WI38 (cell line): Measurements from ENCODE around the gene ROR1.

Source experiments
- H3K4me3 ChIP-seq: 2 replicates; pipeline ENCODE4 v1.5.1; 2011; ENCODE audit warnings: low read depth, mild to moderate bottlenecking, control low read depth, low read length
- TF ChIP-seq, protein P1 (sequence below): IDR thresholded peaks from 2 replicates; pipeline ENCODE4 v1.5.1; 2012; ENCODE audit warnings: low read depth, mild to moderate bottlenecking, control low read depth, low read length

Gene ROR1

DNA sequence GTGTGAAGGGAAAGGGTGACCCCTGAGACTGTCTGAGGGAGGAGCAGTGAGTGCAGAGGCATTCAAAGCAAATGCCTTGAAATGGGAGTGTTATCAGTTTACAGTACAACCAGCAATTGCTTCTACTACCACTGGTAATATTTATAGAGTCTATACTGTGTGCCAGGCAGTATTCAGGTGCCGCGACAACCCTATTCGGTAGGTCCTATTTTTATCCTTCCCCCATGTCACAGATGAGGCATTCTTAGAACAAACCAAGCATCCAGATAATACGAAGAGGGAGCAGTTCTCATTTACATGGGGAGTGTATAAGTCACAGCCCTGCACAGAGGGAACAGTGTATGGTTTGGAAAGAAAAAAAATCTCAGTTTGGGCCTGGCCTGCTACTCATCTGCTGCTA is 18.3 kb downstream of the ROR1 start:
- no peak overlapping the region for H3K4me3 ChIP-seq
- TF ChIP-seq, protein P1, sequence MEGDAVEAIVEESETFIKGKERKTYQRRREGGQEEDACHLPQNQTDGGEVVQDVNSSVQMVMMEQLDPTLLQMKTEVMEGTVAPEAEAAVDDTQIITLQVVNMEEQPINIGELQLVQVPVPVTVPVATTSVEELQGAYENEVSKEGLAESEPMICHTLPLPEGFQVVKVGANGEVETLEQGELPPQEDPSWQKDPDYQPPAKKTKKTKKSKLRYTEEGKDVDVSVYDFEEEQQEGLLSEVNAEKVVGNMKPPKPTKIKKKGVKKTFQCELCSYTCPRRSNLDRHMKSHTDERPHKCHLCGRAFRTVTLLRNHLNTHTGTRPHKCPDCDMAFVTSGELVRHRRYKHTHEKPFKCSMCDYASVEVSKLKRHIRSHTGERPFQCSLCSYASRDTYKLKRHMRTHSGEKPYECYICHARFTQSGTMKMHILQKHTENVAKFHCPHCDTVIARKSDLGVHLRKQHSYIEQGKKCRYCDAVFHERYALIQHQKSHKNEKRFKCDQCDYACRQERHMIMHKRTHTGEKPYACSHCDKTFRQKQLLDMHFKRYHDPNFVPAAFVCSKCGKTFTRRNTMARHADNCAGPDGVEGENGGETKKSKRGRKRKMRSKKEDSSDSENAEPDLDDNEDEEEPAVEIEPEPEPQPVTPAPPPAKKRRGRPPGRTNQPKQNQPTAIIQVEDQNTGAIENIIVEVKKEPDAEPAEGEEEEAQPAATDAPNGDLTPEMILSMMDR, result no peak

DNA sequence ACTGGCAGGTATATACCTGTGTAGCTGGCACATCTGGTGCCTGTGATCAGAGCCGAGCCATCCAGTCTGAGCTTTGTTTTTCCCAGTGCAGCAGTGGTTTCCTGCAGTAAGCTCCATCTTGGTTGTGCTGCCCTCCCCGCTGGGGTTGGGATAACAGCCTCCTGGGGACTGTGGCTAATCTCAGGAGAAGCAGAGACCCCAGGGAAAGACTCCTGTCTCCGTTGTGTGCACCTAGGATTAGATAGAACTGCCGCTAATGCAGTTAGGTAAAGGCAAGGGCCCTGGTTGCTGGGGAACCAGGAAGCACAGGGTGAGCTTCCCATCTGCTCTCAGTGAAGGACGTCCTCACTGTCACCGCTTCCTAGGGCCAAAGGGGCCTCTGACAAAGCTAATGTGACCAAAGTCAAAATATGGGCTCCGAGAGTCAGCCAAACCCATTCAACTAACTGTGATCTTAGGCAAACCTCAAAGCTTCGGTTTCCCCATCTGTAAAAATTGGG is 20.0 kb downstream of the ROR1 start:
- TF ChIP-seq, protein P1, result no peak

DNA sequence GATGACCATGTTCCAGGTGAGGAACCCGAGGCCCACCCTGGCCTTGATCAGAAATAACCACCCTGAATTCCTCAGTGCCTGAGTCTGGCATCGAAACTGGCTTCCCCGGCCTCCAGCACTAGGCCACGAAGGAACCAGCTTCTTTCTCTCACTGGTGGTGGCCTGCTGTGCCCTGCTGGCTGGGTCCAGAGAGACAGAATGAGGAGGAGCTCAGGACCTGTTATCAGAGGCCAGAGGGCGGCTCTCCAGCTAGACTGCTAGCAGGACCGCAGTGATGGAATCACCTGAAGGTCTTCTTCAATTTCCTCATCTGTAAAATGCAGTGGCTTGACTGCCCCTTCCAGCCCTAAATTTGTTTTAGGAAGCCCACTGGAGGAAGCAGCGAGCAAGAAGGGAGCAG is 20.5 kb downstream of the ROR1 start:
- no peak overlapping the region for H3K4me3 ChIP-seq
- TF ChIP-seq, protein P1, result no peak

More for the DNA sequence above, 20.0 kb downstream of the ROR1 start:
- H3K4me3 ChIP-seq, result no peak overlapping the region

DNA sequence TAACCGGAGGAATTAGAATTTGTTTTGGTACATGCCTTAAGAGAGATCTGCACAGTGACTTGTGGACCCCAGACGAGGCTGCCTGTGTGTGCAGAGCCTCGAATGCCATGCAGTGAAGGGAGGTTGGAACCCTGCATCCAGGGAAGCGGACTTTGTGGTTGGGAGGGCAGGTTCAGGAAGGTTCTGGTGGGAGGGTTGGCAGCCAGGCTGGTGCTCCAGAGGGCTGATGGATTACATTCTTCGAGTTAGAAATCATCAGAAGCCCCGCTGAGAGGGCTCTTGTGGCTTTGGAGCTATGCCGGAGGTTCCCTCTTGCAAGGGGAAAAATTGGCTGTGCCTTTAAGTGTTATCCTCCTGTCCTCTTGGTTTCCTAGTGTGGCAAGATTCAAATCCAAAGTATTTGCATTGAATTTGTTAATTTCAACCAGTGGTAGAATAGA is 21.1 kb downstream of the ROR1 start:
- TF ChIP-seq, protein P1, result no peak
- no peak overlapping the region for H3K4me3 ChIP-seq

DNA sequence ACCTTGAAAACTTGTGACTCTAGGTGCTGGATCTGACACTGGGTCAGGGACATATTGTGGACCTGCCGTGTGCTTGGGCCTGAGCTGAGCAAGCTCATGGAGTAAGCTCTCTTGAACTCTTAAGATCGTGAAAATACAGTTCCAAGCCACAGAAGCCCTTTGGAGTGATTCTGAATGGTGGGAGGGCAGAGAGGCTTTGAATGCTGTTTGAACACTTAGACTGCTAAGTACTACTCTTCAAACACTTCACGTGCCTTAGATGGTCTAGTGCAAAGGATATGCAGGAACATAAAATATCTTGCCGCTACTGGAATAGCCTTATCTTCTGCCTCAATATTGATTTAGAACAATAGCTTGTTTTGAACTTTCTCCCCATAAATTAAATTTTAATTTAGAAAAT is 21.6 kb downstream of the ROR1 start:
- TF ChIP-seq, protein P1, result no peak
- H3K4me3 ChIP-seq, result no peak overlapping the region

DNA sequence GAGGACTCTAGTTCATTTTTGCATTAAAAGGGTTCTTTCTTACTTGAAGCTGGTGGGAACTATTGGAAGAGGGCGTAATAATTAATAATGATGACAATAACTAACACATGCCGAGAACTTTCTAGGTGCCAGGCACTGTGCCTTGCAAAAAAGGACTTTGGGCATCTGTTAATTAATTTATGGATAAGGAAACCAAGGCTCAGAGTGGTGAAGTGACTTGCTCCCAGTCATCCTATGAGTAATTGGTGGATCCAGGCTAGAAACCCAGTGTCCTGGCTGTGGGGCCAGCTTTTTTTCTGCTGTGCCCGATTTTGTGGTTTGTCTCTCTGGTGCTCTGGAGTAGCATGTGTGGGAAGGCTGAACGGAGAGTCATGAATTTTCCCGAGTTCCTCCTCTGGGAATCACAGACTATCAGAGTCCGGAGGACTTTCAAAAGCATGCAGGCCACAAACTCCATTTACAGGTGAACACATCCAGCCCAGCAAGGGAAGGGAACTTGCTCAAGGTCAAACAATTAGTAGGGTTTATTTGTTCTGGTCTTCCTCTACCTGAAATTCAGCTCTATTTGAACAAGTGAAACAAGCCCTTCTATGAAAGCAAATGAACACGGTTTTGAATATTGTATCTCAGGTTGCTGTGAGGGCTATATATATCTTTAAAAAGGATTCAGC is 23.4 kb downstream of the ROR1 start:
- no peak overlapping the region for H3K4me3 ChIP-seq
- TF ChIP-seq, protein P1, result no peak

DNA sequence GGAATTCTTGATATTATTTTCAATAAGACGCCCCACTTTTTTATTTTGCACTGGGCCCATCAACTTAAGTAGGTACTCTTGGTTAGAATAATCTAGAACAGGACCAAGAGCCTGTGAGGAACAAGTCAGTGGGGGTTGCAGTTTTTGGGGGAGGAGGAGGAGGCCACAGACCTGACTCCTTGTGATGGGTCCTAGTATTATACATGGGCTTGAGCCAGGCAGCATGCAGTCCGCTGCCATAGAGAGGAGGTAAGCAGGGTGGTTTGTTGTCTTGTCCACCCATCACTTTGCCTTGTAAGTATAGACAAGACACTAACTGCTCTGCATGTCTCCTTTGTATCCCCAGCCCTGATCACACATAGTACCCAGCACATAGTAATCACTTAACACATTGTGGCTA is 24.5 kb downstream of the ROR1 start:
- TF ChIP-seq, protein P1, result no peak
- no peak overlapping the region for H3K4me3 ChIP-seq
